ENCODE measurements around the gene KTI12.

GRCh38 chr1:52008071-52008809 lies 25.4 kb downstream of the KTI12 start:
- TF ChIP-seq CTCF (IDR thresholded peaks at IDR 0.05) (no peak), POLR2A (IDR thresholded peaks at IDR 0.05) (no peak)
